HUES64 (cell line): ENCODE data around the gene FCMR. TPM values are rescaled to one million over a fixed set of nuclear protein-coding genes. Genes with fewer than 3 reads are reported as not detected.

Experiments
- H3K27ac ChIP-seq: 2 replicates; pipeline ENCODE4 v1.7.0; 2013; ENCODE audit warnings: low read depth, low read length, inconsistent platforms
- H3K27me3 ChIP-seq: 2 replicates; pipeline ENCODE4 v1.6.1; 2013; ENCODE audit warnings: mild to moderate bottlenecking, low read length; ENCODE audit not compliant: insufficient read depth
- H3K36me3 ChIP-seq: 2 replicates; pipeline ENCODE4 v1.6.1; 2013; ENCODE audit warnings: mild to moderate bottlenecking, low read length; ENCODE audit not compliant: insufficient read depth
- H3K4me1 ChIP-seq: 2 replicates; pipeline ENCODE4 v1.6.1; 2013; ENCODE audit warnings: mild to moderate bottlenecking, low read length, moderate library complexity; ENCODE audit not compliant: insufficient read depth
- H3K4me3 ChIP-seq: 2 replicates; pipeline ENCODE4 v1.5.1; 2013; ENCODE audit warnings: mild to moderate bottlenecking, low read length, moderate library complexity
- H3K9ac ChIP-seq: 2 replicates; pipeline ENCODE4 v1.6.1; 2013; ENCODE audit warnings: mild to moderate bottlenecking, low read depth, low read length
- H3K9me3 ChIP-seq: 2 replicates; pipeline ENCODE4 v1.6.1; 2013; ENCODE audit warnings: low read depth, low read length; ENCODE audit not compliant: insufficient read depth
- WGBS: fragments of 150-250, 120-280 bp; methylation state at CpG from one replicate; pipeline ENCODE4 v1.1.7; 2013; ENCODE audit warnings: missing lambda C conversion rate; 5-methylcytosine and 5-hydroxymethylcytosine counted together
- polyA plus RNA-seq, 2 experiments: library from polyadenylated mRNA; stranded (reverse); fragments of 50-300 nt; gene quantifications; one replicate each; pipeline ENCODE4 v1.2.3, GENCODE V29; 2013

FCMR gene, protein sequence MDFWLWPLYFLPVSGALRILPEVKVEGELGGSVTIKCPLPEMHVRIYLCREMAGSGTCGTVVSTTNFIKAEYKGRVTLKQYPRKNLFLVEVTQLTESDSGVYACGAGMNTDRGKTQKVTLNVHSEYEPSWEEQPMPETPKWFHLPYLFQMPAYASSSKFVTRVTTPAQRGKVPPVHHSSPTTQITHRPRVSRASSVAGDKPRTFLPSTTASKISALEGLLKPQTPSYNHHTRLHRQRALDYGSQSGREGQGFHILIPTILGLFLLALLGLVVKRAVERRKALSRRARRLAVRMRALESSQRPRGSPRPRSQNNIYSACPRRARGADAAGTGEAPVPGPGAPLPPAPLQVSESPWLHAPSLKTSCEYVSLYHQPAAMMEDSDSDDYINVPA
- polyA plus RNA-seq (2013, experiment 1 of 2), result not detected
- polyA plus RNA-seq (2013, experiment 2 of 2), result not detected

DNA sequence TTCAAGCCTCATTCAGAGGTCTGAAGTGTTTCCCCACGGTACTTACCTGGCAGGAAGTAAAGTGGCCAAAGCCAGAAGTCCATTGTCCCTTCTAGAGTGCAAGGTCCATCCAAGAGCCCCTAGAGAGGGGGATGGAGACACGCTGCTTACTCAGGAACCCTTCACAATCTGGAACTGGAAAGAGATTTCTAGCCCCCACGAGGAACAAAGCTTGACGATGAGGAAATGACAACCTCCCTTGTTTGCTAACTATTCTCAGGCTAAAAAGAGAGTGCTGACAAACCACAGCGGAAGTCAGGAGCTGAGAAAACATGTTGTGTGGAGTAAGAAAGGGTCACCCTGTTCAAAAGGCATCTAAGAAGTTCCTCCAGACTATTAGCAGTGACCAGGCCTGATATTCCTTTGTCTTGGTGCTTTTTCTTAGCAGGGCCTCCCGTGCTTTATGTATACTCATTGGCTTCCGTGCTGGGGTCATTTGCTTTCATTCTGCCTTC is at the start of gene FCMR:
Gene FCMR (minus strand): TSS at position 170 of the 494 bp plus-strand sequence. CDS start 87 bp downstream, at position 83.
- WGBS, result 83% methylated on average over 7 of the region's 7 CpGs
- Histone ChIP-seq H3K27ac (no peak within 1 kb of the TSS), H3K4me1 (no peaks in the 10 kb centered on the region), H3K9ac (no peak within 1 kb of the TSS), H3K4me3 (no peak within 1 kb of the TSS), H3K27me3 (no peaks in the 10 kb centered on the region), H3K9me3 (no peaks in the 10 kb centered on the region), H3K36me3 (no peaks in the 10 kb centered on the region)

GRCh38 chr1:206971029-206971655 is 49.4 kb upstream of the FCMR start:
- Histone ChIP-seq H3K36me3 (no peaks in the 10 kb centered on the region), H3K4me1 (no peaks in the 10 kb centered on the region), H3K9me3 (no peaks in the 10 kb centered on the region), H3K27ac (no peak overlapping the region), H3K4me3 (no peak overlapping the region), H3K27me3 (no peaks in the 10 kb centered on the region), H3K9ac (no peak overlapping the region)
- WGBS, result 94% methylated on average over 2 of the region's 2 CpGs

DNA sequence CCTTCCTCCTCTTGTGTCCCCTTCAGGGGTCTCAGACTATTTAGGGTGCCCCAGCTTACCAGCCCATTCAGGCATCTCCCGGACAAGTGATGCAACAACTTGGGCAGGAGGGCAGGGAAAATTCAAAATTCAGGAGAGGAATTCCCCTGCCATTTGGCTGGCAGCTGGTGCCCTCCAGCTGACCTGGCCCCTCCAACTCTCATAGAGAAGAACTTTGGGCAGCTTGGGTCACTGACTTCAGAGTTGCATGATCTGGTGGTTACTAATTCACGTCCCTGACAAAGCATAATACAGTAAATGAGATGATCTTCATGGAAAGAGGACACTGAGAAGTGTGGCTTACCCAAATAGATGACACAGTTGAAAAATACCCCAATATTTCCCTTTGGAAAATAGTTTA is 48.7 kb upstream of the FCMR start, which contains the start of gene FCAMR:
Gene FCAMR (minus strand): TSS at position 15 of the 400 bp plus-strand sequence. CDS start 335 bp downstream, outside the sequence.
- Histone ChIP-seq H3K4me3 (no peak within 1 kb of the TSS), H3K27ac (no peak within 1 kb of the TSS), H3K9me3 (no peaks in the 10 kb centered on the region), H3K27me3 (no peaks in the 10 kb centered on the region), H3K4me1 (no peaks in the 10 kb centered on the region), H3K36me3 (no peaks in the 10 kb centered on the region), H3K9ac (no peak within 1 kb of the TSS)
- 93% methylated on average over 2 of the region's 2 CpGs for WGBS

DNA sequence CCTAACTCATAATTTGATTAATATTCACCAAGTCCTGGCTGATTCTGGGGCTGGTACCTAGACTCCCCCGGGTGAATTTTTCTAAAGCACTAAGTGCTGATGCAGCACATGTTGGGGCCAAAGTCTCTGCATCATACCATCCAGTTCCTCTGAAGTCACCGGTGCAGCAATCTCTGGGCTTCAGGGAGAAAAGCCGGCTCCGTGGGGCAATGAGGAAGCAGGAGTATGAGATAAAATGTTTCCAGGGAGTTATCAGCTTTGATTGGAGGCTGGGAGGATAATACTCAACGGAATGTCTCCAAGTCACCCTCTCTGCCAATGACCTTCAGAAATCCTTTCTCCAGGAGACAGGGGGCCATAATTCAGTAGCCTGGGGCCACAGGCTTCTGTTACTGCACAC is 47.3 kb upstream of the FCMR start:
- Histone ChIP-seq H3K27me3 (no peaks in the 10 kb centered on the region), H3K4me3 (no peak overlapping the region), H3K9ac (no peak overlapping the region), H3K27ac (no peak overlapping the region), H3K9me3 (no peaks in the 10 kb centered on the region), H3K4me1 (no peaks in the 10 kb centered on the region), H3K36me3 (no peaks in the 10 kb centered on the region)
- WGBS, result 90% methylated on average over 5 of the region's 5 CpGs

DNA sequence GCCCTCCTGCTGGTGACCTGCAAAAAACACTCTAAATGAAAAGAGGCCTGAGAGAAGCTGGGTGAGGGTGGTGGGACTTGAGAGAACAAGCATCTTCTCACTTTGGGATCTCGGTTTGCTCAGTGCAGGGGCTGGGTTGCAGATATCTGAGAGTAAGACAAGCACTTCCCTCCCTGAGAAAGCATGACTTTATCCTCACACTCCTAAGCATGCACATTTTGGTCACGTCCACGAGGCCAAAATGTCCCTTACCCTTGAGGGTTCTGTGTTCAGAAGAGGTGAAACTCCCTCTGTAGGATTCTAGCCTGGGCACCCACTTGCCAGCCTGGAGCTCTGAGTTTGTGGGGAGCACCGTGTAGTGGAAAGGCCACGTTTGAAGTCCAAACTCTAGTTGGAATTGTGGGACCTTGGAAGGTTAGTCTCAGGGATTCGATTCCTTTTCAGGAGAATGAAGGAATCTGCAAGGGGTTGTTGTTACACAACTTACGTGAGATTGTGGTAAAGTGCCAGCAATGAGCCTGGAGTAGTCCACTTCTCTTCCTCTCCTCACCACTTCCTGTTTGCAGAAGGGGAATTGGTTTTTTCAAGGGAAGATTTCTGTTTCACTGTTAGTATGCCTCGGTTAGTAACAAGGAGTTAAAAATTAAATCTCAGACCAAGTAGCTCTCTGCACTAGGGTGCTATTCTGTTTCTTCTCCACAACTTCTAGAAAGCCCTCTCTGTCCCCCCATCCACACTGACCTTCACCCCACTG is 45.5 kb upstream of the FCMR start:
- Histone ChIP-seq H3K27ac (no peak overlapping the region), H3K36me3 (no peaks in the 10 kb centered on the region), H3K27me3 (no peaks in the 10 kb centered on the region), H3K9ac (no peak overlapping the region), H3K4me1 (no peaks in the 10 kb centered on the region), H3K9me3 (no peaks in the 10 kb centered on the region), H3K4me3 (no peak overlapping the region)
- 90% methylated on average over 7 of the region's 8 CpGs for WGBS

DNA sequence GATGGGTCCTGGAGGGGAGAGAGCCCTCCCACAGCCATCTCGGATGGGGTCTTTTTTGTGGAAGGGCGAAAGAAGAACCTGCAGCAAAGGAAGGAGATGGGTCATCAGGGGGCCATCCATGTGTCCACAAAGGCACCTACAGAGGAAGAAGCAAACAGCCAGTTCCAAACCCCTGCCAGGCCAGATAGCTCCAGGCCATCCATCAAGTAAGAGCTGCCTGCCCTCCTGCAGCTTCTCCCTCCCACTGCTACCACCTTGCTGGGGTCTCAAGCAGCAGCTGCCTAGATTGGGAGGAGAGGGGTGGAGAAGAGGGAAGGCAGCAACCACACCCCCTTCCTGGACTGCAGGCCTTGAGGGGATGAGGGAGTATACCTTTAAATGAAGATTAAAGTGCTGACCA is 44.0 kb upstream of the FCMR start:
- 68% methylated on average over 2 of the region's 2 CpGs for WGBS
- no peak overlapping the region for H3K9ac ChIP-seq
- H3K4me1 ChIP-seq, result no peaks in the 10 kb centered on the region
- H3K27me3 ChIP-seq, result no peaks in the 10 kb centered on the region
- H3K4me3 ChIP-seq, result no peak overlapping the region
- no peaks in the 10 kb centered on the region for H3K36me3 ChIP-seq
- H3K9me3 ChIP-seq, result no peaks in the 10 kb centered on the region
- H3K27ac ChIP-seq, result no peak overlapping the region

DNA sequence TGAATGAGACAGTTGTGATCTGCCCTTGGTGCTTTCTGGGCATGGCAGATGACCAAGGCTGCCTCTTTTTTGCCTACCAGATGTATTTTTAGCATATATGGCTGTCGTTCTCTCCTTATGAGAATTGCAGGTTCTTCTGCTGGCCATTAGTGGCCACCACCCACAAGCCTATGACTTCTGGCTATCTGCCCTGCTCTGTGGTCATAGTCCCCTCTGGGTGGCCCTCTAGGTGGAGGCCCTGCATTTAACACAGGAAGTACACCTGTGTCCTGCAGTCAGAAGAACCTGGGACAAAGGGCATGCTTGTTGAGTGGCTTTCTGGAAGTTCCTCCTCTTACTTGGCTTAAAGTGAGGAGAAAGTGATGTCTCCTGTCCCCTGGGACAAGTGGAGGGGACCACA is 42.0 kb upstream of the FCMR start:
- Histone ChIP-seq H3K9ac (no peak overlapping the region), H3K4me3 (no peak overlapping the region), H3K27me3 (no peaks in the 10 kb centered on the region), H3K9me3 (no peaks in the 10 kb centered on the region), H3K27ac (no peak overlapping the region), H3K36me3 (no peaks in the 10 kb centered on the region), H3K4me1 (no peaks in the 10 kb centered on the region)
- 83% methylated on average over 1 of the region's 1 CpG for WGBS

- H3K36me3 ChIP-seq, result no peaks in the 10 kb centered on the region
- WGBS, result 99% methylated on average over 5 of the region's 5 CpGs
- H3K4me3 ChIP-seq, result no peak overlapping the region
- no peak overlapping the region for H3K9ac ChIP-seq
- no peak overlapping the region for H3K27ac ChIP-seq
- H3K27me3 ChIP-seq, result no peaks in the 10 kb centered on the region
- H3K9me3 ChIP-seq, result no peaks in the 10 kb centered on the region
- H3K4me1 ChIP-seq, result no peaks in the 10 kb centered on the region
These were observed 41.5 kb upstream of the FCMR start for GRCh38 chr1:206963119-206963712.

DNA sequence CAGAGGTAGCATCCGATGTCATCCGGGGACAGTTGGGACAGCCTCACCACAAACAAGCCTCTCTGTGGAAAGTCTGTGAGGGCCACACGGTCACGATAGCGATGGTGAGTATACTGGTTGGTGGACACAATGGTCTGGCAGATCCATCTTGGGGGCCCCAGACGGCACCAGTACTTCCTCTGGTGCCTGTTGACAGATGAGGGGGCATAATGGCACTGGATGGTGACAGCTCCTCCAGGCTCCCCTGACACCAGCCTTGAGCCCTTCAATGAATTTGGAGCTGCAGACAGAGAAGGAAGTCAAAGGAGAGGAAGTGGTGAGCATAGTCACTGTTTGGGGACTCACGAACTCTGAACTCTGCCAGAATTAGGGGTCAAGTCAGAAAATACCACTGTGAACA is 40.5 kb upstream of the FCMR start:
- no peaks in the 10 kb centered on the region for H3K27me3 ChIP-seq
- H3K27ac ChIP-seq, result no peak overlapping the region
- WGBS, result 95% methylated on average over 7 of the region's 7 CpGs
- H3K4me3 ChIP-seq, result no peak overlapping the region
- H3K36me3 ChIP-seq, result no peaks in the 10 kb centered on the region
- no peaks in the 10 kb centered on the region for H3K4me1 ChIP-seq
- H3K9me3 ChIP-seq, result no peaks in the 10 kb centered on the region
- no peak overlapping the region for H3K9ac ChIP-seq

DNA sequence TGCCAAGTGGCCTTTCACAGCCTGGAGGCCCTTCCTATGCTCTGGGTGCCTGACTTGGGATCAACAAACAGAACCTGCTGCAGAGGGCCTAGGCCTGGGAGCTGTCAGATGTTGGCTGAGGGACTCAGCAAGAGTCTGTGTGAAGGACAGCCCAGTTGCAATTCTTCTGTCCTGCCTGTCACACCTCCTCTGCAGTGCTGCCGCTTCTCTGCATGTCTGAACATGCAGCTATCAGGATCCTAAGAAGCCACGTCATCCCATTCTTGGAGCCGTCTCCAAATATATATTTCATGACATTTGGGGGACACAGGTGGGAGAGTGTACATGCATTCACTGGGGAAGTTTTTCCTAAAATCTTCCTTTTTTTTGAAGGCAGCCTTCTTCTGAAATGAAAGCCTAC is 39.9 kb upstream of the FCMR start:
- no peaks in the 10 kb centered on the region for H3K9me3 ChIP-seq
- H3K9ac ChIP-seq, result no peak overlapping the region
- H3K27ac ChIP-seq, result no peak overlapping the region
- no peak overlapping the region for H3K4me3 ChIP-seq
- H3K27me3 ChIP-seq, result no peaks in the 10 kb centered on the region
- H3K4me1 ChIP-seq, result no peaks in the 10 kb centered on the region
- 77% methylated on average over 3 of the region's 3 CpGs for WGBS
- no peaks in the 10 kb centered on the region for H3K36me3 ChIP-seq
